Ovary (tissue), 3 donors: ENCODE data around the gene RTN4IP1.

Experiments
- CTCF ChIP-seq, 3 donors: fragments of 450-650 bp in 2 of 3; fragments of 200-600 bp in 1 of 3; IDR thresholded peaks; one replicate each; pipeline versions ENCODE4 v1.5.1 to v1.8.0; 2016 to 2022; ENCODE audit warnings: antibody characterized with exemption in 3 of 3, mild to moderate bottlenecking in 1 of 3
- EP300 ChIP-seq: sonication (generic); formaldehyde crosslinking; IDR thresholded peaks from one replicate; pipeline ENCODE4 v1.6.1; 2017; ENCODE audit warnings: antibody characterized with exemption
- POLR2A ChIP-seq: fragments of 450-650 bp; IDR thresholded peaks from one replicate; pipeline ENCODE4 v1.6.1; 2017; ENCODE audit warnings: antibody characterized with exemption, mild to moderate bottlenecking, moderate library complexity
- donor health status: DM: no; HTN: no; CAD: no.

- TF ChIP-seq CTCF (IDR thresholded peaks at IDR 0.05) (no peak), EP300 (no peak), POLR2A (no peak)
Observed at GRCh38 chr6:106648651-106649308, 19.5 kb upstream of the RTN4IP1 start.
